Measurements from ENCODE around the gene RAD9B. TPM values are rescaled to one million over a fixed set of nuclear protein-coding genes. Genes with fewer than 3 reads are reported as not detected.

The RAD9B gene
- total and polyA plus RNA-seq, 10 of the 15 experiments (the other 5 are each of a cell fraction or from before 2014, with no cell fraction given), result 0.54 to 2.0 (median 1.3) TPM

GRCh38 chr12:110545812-110546211 is 43.7 kb downstream of the RAD9B start:
- H3K4me1 ChIP-seq (ENCODE audit: control insufficient read depth, insufficient read depth, low read length), result peaks cover 31% of the 10 kb centered on the region
- H3K4me2 ChIP-seq (ENCODE audit: control insufficient read depth, insufficient read depth), result no peak overlapping the region
- peaks cover 4% of the 10 kb centered on the region for H4K20me1 ChIP-seq (ENCODE audit: control insufficient read depth, insufficient read depth)
- POLR2A ChIA-PET, result interaction anchor here (0.5 to 4.7 kb wide), 3 partner anchors 12 to 82 kb away, joined by 3 to 55 read pairs (median 27); no protein-coding TSS in a partner anchor
- SMC1A ChIA-PET (ENCODE audit: uncharacterized antibody, unreplicated experiment), result interaction anchor here (5.4 to 18.4 kb wide), 2 partner anchors 15 to 31 kb away, joined by 116 to 308 read pairs; no protein-coding TSS in a partner anchor
- no peak overlapping the region for H2AFZ ChIP-seq (ENCODE audit: control insufficient read depth, low read depth, low read length)
- peaks cover 78% of the 10 kb centered on the region for H3K79me2 ChIP-seq (ENCODE audit: control insufficient read depth, insufficient read depth, low read length)
- TF ChIP-seq SIX5 (IDR thresholded peaks at IDR 0.05; ENCODE audit: low read depth, low read length, severe bottlenecking) (no peak), ZSCAN29 (IDR thresholded peaks at IDR 0.05) (no peak), BCL3 (IDR thresholded peaks at IDR 0.05; ENCODE audit: borderline replicate concordance, insufficient read depth, low read depth, low read length, poor library complexity, severe bottlenecking) (peak; percentile 85), PBX3 (IDR thresholded peaks at IDR 0.05; ENCODE audit: insufficient replicate concordance, low read depth, low read length) (peak; percentile 34), TCF3 (IDR thresholded peaks at IDR 0.05; ENCODE audit: borderline replicate concordance, insufficient read depth, low read depth, low read length) (0 out of 2 replicates have a peak, but pooled peaks have one; percentile 15)
- H3K4me3 ChIP-seq, result no peak overlapping the region
- no TSS peak for BruUV-seq (replicated peaks)
- H3K9ac ChIP-seq (ENCODE audit: control insufficient read depth, insufficient read depth, low read length), result no peak overlapping the region
- FAIRE-seq, result no peak
- no peaks in the 10 kb centered on the region for H3K9me3 ChIP-seq (replicated peaks; ENCODE audit: control insufficient read depth, insufficient read depth, low read length)
- H3K27ac ChIP-seq (ENCODE audit: control insufficient read depth, insufficient read depth), result no peak overlapping the region
- RAD21 ChIA-PET (ENCODE audit: unreplicated experiment), result interaction anchor here (2.6 kb wide), 1 partner anchor 12 kb away, joined by 7 read pairs; no protein-coding TSS in a partner anchor
- intact Hi-C loops (cut with micrococcal nuclease; ENCODE audit: unreplicated experiment) (loop anchor here (5.0 kb wide), 1 partner anchor 34 kb away; no protein-coding TSS in a partner anchor), in situ Hi-C loops (cut with MboI) (no loop called here)
- WGBS (ENCODE audit: insufficient coverage, insufficient replicate concordance, low lambda C conversion rate, missing lambda C conversion rate), result 96% methylated on average over 10 of the region's 10 CpGs
- H3K36me3 ChIP-seq (ENCODE audit: control insufficient read depth in 2 of 2, insufficient read depth in 2 of 2, low read length in 1 of 2), result peaks cover 5 to 41% of the 10 kb centered on the region in 2 experiments
- CTCF ChIA-PET, result interaction anchor here (0.9 kb wide), 1 partner anchor 33 kb away, joined by 3 read pairs; no protein-coding TSS in a partner anchor
- no peak for DNase-seq (ENCODE audit: low read depth, low spot score)
- H3K27me3 ChIP-seq (replicated peaks in 1 of 2; ENCODE audit: control insufficient read depth in 2 of 2, insufficient read depth in 2 of 2, low read length in 1 of 2), result no peaks in the 10 kb centered on the region
- no peak for ATAC-seq
